ENCODE measurements around the gene FAM167B. TPM values are rescaled to one million over a fixed set of nuclear protein-coding genes. Genes with fewer than 3 reads are reported as not detected.
A peak's percentile ranks its signal among the peaks of the same experiment; 100 is the strongest.
"Not testable (repeated sequence)": the region's sequence is repeated elsewhere in the genome, so short reads cannot be mapped to it uniquely, and the experiment has no call there.

FAM167B gene
- total RNA-seq, 1 donor from 2014 or later = 0.53 TPM

DNA sequence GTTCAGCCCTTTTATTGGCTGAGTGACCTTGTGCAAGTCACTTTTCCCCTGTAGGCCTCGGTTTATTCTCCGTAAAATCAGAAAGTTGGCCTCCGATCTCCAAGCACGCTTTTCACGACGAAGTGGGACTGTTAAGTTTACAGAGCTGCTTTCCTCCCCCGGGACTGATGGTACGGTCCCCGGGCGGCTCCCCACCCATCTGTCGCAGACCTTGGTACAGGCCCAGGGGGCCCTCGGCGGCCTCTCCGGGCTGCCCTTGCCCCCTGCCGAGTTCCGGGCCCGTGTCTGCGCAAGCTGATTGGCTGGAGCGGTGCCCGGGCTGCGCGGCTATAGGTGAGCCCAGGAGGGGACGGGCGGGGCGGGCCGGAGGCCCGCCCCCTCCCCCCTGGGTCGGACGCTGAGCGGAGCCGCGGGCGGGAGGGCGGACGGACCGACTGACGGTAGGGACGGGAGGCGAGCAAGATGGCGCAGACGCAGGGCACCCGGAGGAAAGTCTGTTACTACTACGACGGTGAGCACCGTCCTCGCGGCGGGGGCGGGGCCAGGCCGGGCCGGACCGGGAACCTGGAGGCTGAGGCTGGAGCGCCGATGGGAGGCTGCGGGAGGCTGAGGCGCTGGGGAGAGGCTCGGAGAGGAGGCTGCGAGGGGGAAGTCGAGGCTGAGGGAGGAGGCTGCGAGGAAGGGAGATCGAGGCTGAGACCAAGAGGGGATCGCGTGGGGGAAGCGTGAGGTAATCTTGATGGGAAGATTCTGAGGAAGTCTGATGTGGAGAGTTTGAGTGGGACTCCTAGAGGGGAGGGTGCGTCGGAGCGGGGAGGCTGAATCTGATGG, 44.9 kb downstream of the FAM167B start, which contains the start of gene HDAC1:
TSS of gene HDAC1 (plus strand) at position 376 of the 831 bp plus-strand sequence. CDS start at position 463, 87 bp downstream.
- peak; percentile 92 for DNase-seq (ENCODE audit: low read depth)

DNA sequence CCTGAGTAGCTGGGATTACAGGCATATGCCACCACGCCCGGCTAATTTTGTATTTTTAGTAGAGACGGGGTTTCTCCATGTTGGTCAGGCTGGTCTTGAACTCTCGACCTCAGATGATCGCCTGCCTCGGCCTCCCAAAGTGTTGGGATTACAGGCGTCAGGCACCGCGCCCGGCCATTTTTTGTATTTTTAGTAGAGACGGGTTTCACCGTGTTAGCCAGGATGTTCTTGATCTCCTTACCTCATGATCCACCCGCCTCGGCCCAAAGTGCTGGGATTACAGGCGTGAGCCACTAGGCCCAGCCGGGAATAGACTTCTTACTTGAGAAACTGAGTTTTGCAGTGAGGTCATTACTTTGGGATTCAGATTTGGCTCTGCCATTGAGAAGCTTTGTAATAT, 51.2 kb downstream of the FAM167B start:
- not testable (repeated sequence) for DNase-seq (ENCODE audit: low read depth)

Other genes starting within 250 kb of the FAM167B start
- 44.3 and 45.2 TPM in 2 replicates for gene KHDRBS1, start 233.4 kb upstream of the FAM167B start, total RNA-seq
- 4.9 and 5.6 TPM in 2 replicates for gene TMEM39B, start 174.3 kb upstream of the FAM167B start, total RNA-seq
- gene KPNA6, start 139.2 kb upstream of the FAM167B start, total RNA-seq = 59.3 and 60.6 TPM in 2 replicates
- gene TXLNA, start 67.5 kb upstream of the FAM167B start, total RNA-seq = 44.2 and 44.4 TPM in 2 replicates
- gene CCDC28B, start 46.6 kb upstream of the FAM167B start, total RNA-seq = 65.3 and 89.7 TPM in 2 replicates
- 2.0 and 2.3 TPM in 2 replicates for gene IQCC, start 41.6 kb upstream of the FAM167B start, total RNA-seq
- gene DCDC2B, start 38.1 kb upstream of the FAM167B start, total RNA-seq = 0.11 TPM in 1 of 2 replicates, not detected in the other
- gene TMEM234, start 24.9 kb upstream of the FAM167B start, total RNA-seq = 10.1 and 11.6 TPM in 2 replicates
- 222 and 238 TPM in 2 replicates for gene EIF3I, start 24.8 kb upstream of the FAM167B start, total RNA-seq
- not detected in 2 replicates for gene LCK, start 4.0 kb downstream of the FAM167B start, total RNA-seq
- 21.0 and 21.4 TPM in 2 replicates for gene HDAC1, start 44.9 kb downstream of the FAM167B start, total RNA-seq
- 65.5 and 94.0 TPM in 2 replicates for gene MARCKSL1, start 89.0 kb downstream of the FAM167B start, total RNA-seq
- 4.4 and 5.2 TPM in 2 replicates for gene FAM229A, start 115.3 kb downstream of the FAM167B start, total RNA-seq
- 0.88 and 1.0 TPM in 2 replicates for gene TSSK3, start 115.3 kb downstream of the FAM167B start, total RNA-seq
- 62.8 and 63.2 TPM in 2 replicates for gene BSDC1, start 147.2 kb downstream of the FAM167B start, total RNA-seq
- gene ZBTB8B, start 217.8 kb downstream of the FAM167B start, total RNA-seq = 0.03 and 0.16 TPM in 2 replicates